RWPE2 (cell line): ENCODE measurements around the gene AGBL5.

Source experiments
- ATAC-seq: fragments of 200-7000 bp; cut with Tn5 transposase; 3 replicates; pipeline ENCODE4 v1.9.1; 2021; ENCODE audit warnings: low read depth
- DNase-seq: peaks from one replicate; pipeline ENCODE4 v3.0.0-alpha.2; 2020; ENCODE audit warnings: low spot score
- H3K27ac ChIP-seq: fragments of 450-650 bp; 2 replicates; pipeline ENCODE4 v1.5.1; 2017; ENCODE audit warnings: mild to moderate bottlenecking; ENCODE audit not compliant: poor library complexity, severe bottlenecking
- H3K27me3 ChIP-seq: fragments of 250-450 bp; sonication (Bioruptor Pico); 2 replicates; pipeline ENCODE4 v1.5.1; 2021; ENCODE audit warnings: mild to moderate bottlenecking, moderate library complexity; ENCODE audit not compliant: insufficient read depth, poor library complexity, severe bottlenecking
- H3K36me3 ChIP-seq: fragments of 250-450 bp; sonication (Bioruptor Pico); 2 replicates; pipeline ENCODE4 v1.5.1; 2020; ENCODE audit warnings: low read depth, mild to moderate bottlenecking, moderate library complexity
- H3K4me1 ChIP-seq: fragments of 250-450 bp; sonication (Bioruptor Pico); 2 replicates; pipeline ENCODE4 v1.5.1; 2021; ENCODE audit warnings: mild to moderate bottlenecking, moderate library complexity; ENCODE audit not compliant: insufficient read depth, poor library complexity, severe bottlenecking
- H3K4me3 ChIP-seq: fragments of 250-450 bp; sonication (Bioruptor Pico); 2 replicates; pipeline ENCODE4 v1.5.1; 2021; ENCODE audit warnings: mild to moderate bottlenecking, moderate library complexity; ENCODE audit not compliant: severe bottlenecking
- H3K9me3 ChIP-seq: fragments of 250-450 bp; sonication (Bioruptor Pico); 2 replicates; pipeline ENCODE4 v1.5.1; 2021; ENCODE audit warnings: mild to moderate bottlenecking, moderate library complexity; ENCODE audit not compliant: severe bottlenecking
- CTCF ChIP-seq: fragments of 450-650 bp; IDR thresholded peaks from one replicate; pipeline ENCODE4 v1.5.1; 2017; ENCODE audit warnings: mild to moderate bottlenecking, moderate library complexity; ENCODE audit not compliant: poor library complexity, severe bottlenecking

The AGBL5 gene

GRCh38 chr2:27050281-27050995, 1.0 kb upstream of the AGBL5 start:
- H3K4me3 ChIP-seq, result peak overlapping the region; percentile 73
- peak; percentile 71 for ATAC-seq
- DNase-seq, result peak; percentile 82
- no peaks in the 10 kb centered on the region for H3K9me3 ChIP-seq
- peaks cover 3% of the 10 kb centered on the region for H3K4me1 ChIP-seq
- H3K27me3 ChIP-seq, result no peaks in the 10 kb centered on the region
- TF ChIP-seq CTCF, result peak; percentile 19
- peaks cover 15% of the 10 kb centered on the region for H3K36me3 ChIP-seq
- peak overlapping the region; percentile 64 for H3K27ac ChIP-seq

GRCh38 chr2:27051902-27052645, 606 bp downstream of the AGBL5 start:
- DNase-seq, result no peak
- peak overlapping the region; percentile 64 for H3K27ac ChIP-seq
- H3K4me1 ChIP-seq, result peaks cover 3% of the 10 kb centered on the region
- H3K36me3 ChIP-seq, result peaks cover 30% of the 10 kb centered on the region
- H3K27me3 ChIP-seq, result no peaks in the 10 kb centered on the region
- peak overlapping the region; percentile 73 for H3K4me3 ChIP-seq
- no peak for TF ChIP-seq CTCF
- H3K9me3 ChIP-seq, result no peaks in the 10 kb centered on the region
- ATAC-seq, result no peak

DNA sequence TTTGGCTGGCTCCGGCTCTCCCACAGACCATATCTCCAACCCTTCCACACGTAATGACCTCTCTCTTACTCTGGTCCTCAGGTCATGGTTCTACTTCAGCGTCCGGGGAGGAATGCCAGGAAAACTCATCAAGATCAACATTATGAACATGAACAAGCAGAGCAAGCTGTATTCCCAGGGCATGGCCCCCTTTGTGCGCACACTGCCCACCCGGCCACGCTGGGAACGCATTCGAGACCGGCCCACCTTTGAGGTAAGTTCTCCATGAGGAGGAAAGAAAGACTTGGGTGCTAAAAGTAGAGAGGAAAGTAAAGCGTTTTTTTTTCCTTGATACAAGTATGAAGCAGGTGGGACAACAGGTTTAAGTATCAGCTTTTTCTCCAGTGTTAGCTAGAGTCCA, 1.9 kb downstream of the AGBL5 start:
- no peak for TF ChIP-seq CTCF
- DNase-seq, result no peak
- ATAC-seq, result no peak
- no peak overlapping the region for H3K4me3 ChIP-seq
- H3K4me1 ChIP-seq, result peaks cover 3% of the 10 kb centered on the region
- H3K9me3 ChIP-seq, result no peaks in the 10 kb centered on the region
- peaks cover 36% of the 10 kb centered on the region for H3K36me3 ChIP-seq
- no peaks in the 10 kb centered on the region for H3K27me3 ChIP-seq
- no peak overlapping the region for H3K27ac ChIP-seq

GRCh38 chr2:27053776-27054175, 2.3 kb downstream of the AGBL5 start:
- no peak for ATAC-seq
- H3K9me3 ChIP-seq, result no peaks in the 10 kb centered on the region
- DNase-seq, result no peak
- no peak for TF ChIP-seq CTCF
- H3K4me1 ChIP-seq, result peaks cover 3% of the 10 kb centered on the region
- no peak overlapping the region for H3K4me3 ChIP-seq
- no peaks in the 10 kb centered on the region for H3K27me3 ChIP-seq
- H3K27ac ChIP-seq, result no peak overlapping the region
- H3K36me3 ChIP-seq, result peaks cover 36% of the 10 kb centered on the region

DNA sequence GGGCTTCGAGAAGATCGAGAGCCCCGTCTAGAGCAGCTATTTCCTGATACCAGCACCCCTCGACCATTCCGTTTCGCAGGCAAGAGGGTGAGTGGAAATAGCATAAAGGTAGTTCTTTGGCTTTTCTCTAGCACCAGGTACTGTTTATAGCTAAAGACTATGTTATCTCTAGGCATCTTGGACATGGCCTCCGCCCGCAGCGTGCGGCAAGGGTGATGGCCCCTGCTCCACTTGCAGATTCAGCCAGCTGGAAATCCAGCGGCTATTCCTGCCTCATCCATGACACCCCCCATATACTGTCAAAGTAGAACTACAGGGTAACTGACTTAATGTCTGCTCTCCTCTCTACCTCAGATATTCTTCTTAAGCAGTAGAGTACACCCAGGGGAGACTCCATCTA, 3.3 kb downstream of the AGBL5 start:
- H3K27me3 ChIP-seq, result no peaks in the 10 kb centered on the region
- TF ChIP-seq CTCF, result no peak
- H3K36me3 ChIP-seq, result peaks cover 36% of the 10 kb centered on the region
- DNase-seq (no peak), ATAC-seq (no peak)
- no peaks in the 10 kb centered on the region for H3K4me1 ChIP-seq
- no peak overlapping the region for H3K27ac ChIP-seq
- no peaks in the 10 kb centered on the region for H3K9me3 ChIP-seq
- no peak overlapping the region for H3K4me3 ChIP-seq
